Measurements from ENCODE around the gene TWF1. TPM values are rescaled to one million over a fixed set of nuclear protein-coding genes. Genes with fewer than 3 reads are reported as not detected.
"Not testable (repeated sequence)": the region's sequence is repeated elsewhere in the genome, so short reads cannot be mapped to it uniquely, and the experiment has no call there.

The TWF1 gene
- polyA plus RNA-seq (ENCODE audit: low read depth in 6 of 6), result 10 to 100 TPM; 21.4 to 29.6 (median 25.3) TPM

GRCh38 chr12:43805860-43806736 is at the start of gene TWF1:
Gene TWF1, minus strand, starts transcription at chr12:43806317. Its CDS starts 72 bp downstream, at chr12:43806245.
- H3K36me3 Mint-ChIP-seq, result peaks cover 4 to 7% of the 10 kb centered on the region in 2 donors
- H3K27me3 Mint-ChIP-seq, result peaks cover 0 to 4% (median 0%) of the 10 kb centered on the region in 3 donors
- peak within 1 kb of the TSS; percentile 99 to 100 (median 100) for H3K27ac Mint-ChIP-seq
- peak within 1 kb of the TSS; percentile 93 to 100 (median 100) for H3K4me3 Mint-ChIP-seq
- peak; percentile 93 for DNase-seq
- peaks cover 10 to 30% (median 22%) of the 10 kb centered on the region in 3 donors for H3K4me1 Mint-ChIP-seq
- ATAC-seq (ENCODE audit: low read depth in 2 of 2), result peak; percentile 94
- H3K9me3 Mint-ChIP-seq, result no peaks in the 10 kb centered on the region

- Mint-ChIP-seq H3K4me1 (peaks cover 2 to 4% (median 4%) of the 10 kb centered on the region in 3 donors), H3K36me3 (peaks cover 3 to 12% of the 10 kb centered on the region in 2 donors), H3K9me3 (peaks cover 2 to 10% (median 5%) of the 10 kb centered on the region in 7 donors), H3K27ac (no peak overlapping the region), H3K27me3 (no peaks in the 10 kb centered on the region), H3K4me3 (no peak overlapping the region)
- no peak for ATAC-seq (ENCODE audit: low read depth in 2 of 2)
- no peak for DNase-seq
Measured at GRCh38 chr12:43852744-43853143, 46.6 kb upstream of the TWF1 start.

GRCh38 chr12:43848786-43849185 is 42.7 kb upstream of the TWF1 start:
- Mint-ChIP-seq H3K27me3 (no peaks in the 10 kb centered on the region), H3K4me3 (no peak overlapping the region), H3K9me3 (peaks cover 10 to 19% (median 13%) of the 10 kb centered on the region in 7 donors), H3K36me3 (peaks cover 18 to 29% of the 10 kb centered on the region in 2 donors), H3K27ac (peak overlapping the region in 1 of 6 donors; percentile 1), H3K4me1 (peaks cover 4 to 8% (median 5%) of the 10 kb centered on the region in 3 donors)
- ATAC-seq (ENCODE audit: low read depth in 2 of 2), result no peak
- DNase-seq, result no peak

GRCh38 chr12:43848226-43848507 is 42.0 kb upstream of the TWF1 start:
- H3K4me3 Mint-ChIP-seq, result no peak overlapping the region
- H3K36me3 Mint-ChIP-seq, result peaks cover 18 to 29% of the 10 kb centered on the region in 2 donors
- H3K27ac Mint-ChIP-seq, result no peak overlapping the region
- DNase-seq (no peak), ATAC-seq (ENCODE audit: low read depth in 2 of 2) (no peak)
- H3K4me1 Mint-ChIP-seq, result peaks cover 4 to 8% (median 5%) of the 10 kb centered on the region in 3 donors
- peaks cover 10 to 19% (median 13%) of the 10 kb centered on the region in 7 donors for H3K9me3 Mint-ChIP-seq
- H3K27me3 Mint-ChIP-seq, result no peaks in the 10 kb centered on the region

GRCh38 chr12:43847425-43848225 is 41.5 kb upstream of the TWF1 start:
- not testable (repeated sequence) for ATAC-seq (ENCODE audit: low read depth in 2 of 2); DNase-seq; H3K4me1 Mint-ChIP-seq; H3K27me3 Mint-ChIP-seq; H3K4me3 Mint-ChIP-seq
- Mint-ChIP-seq H3K9me3 (peaks cover 10 to 19% (median 13%) of the 10 kb centered on the region in 7 donors), H3K27ac (peak overlapping the region in 1 of 6 donors; percentile 28), H3K36me3 (peaks cover 18 to 29% of the 10 kb centered on the region in 2 donors)

- Mint-ChIP-seq H3K27ac (no peak overlapping the region), H3K36me3 (peaks cover 9 to 12% of the 10 kb centered on the region in 2 donors), H3K4me1 (peaks cover 5 to 11% (median 9%) of the 10 kb centered on the region in 3 donors), H3K27me3 (no peaks in the 10 kb centered on the region), H3K9me3 (peaks cover 1 to 5% (median 4%) of the 10 kb centered on the region in 7 donors), H3K4me3 (no peak overlapping the region)
- ATAC-seq (ENCODE audit: low read depth in 2 of 2) (no peak), DNase-seq (no peak)
Measured at GRCh38 chr12:43842259-43842658, 36.1 kb upstream of the TWF1 start.

GRCh38 chr12:43841253-43841652 is 35.1 kb upstream of the TWF1 start:
- Mint-ChIP-seq H3K36me3 (peaks cover 2 to 7% of the 10 kb centered on the region in 2 donors), H3K27me3 (no peaks in the 10 kb centered on the region), H3K27ac (no peak overlapping the region), H3K4me3 (no peak overlapping the region), H3K9me3 (no peaks in the 10 kb centered on the region), H3K4me1 (peaks cover 9 to 22% (median 13%) of the 10 kb centered on the region in 3 donors)
- ATAC-seq (ENCODE audit: low read depth in 2 of 2) (no peak), DNase-seq (no peak)

- ATAC-seq (ENCODE audit: low read depth in 2 of 2) (no peak), DNase-seq (no peak)
- no peaks in the 10 kb centered on the region for H3K9me3 Mint-ChIP-seq
- H3K4me1 Mint-ChIP-seq, result peaks cover 10 to 23% (median 15%) of the 10 kb centered on the region in 3 donors
- peak overlapping the region in 1 of 6 donors; percentile 38 for H3K27ac Mint-ChIP-seq
- H3K36me3 Mint-ChIP-seq, result no peaks in the 10 kb centered on the region
- H3K4me3 Mint-ChIP-seq, result no peak overlapping the region
- H3K27me3 Mint-ChIP-seq, result no peaks in the 10 kb centered on the region
Measured at GRCh38 chr12:43840338-43840737, 34.2 kb upstream of the TWF1 start.

- DNase-seq (no peak), ATAC-seq (ENCODE audit: low read depth in 2 of 2) (peak; percentile 40 to 45)
- H3K27ac Mint-ChIP-seq, result peak overlapping the region; percentile 78 to 93 (median 88)
- no peaks in the 10 kb centered on the region for H3K9me3 Mint-ChIP-seq
- H3K4me1 Mint-ChIP-seq, result peaks cover 16 to 30% (median 18%) of the 10 kb centered on the region in 3 donors
- no peaks in the 10 kb centered on the region for H3K36me3 Mint-ChIP-seq
- H3K4me3 Mint-ChIP-seq, result peak overlapping the region; percentile 75 to 91 (median 86)
- peaks cover 0 to 3% (median 0%) of the 10 kb centered on the region in 3 donors for H3K27me3 Mint-ChIP-seq
Measured at GRCh38 chr12:43836475-43836989, 30.4 kb upstream of the TWF1 start.

- H3K4me1 Mint-ChIP-seq, result peaks cover 16 to 30% (median 18%) of the 10 kb centered on the region in 3 donors
- DNase-seq, result peak; percentile 72
- H3K36me3 Mint-ChIP-seq, result no peaks in the 10 kb centered on the region
- peak; percentile 82 to 83 for ATAC-seq (ENCODE audit: low read depth in 2 of 2)
- peaks cover 0 to 3% (median 0%) of the 10 kb centered on the region in 3 donors for H3K27me3 Mint-ChIP-seq
- H3K4me3 Mint-ChIP-seq, result peak within 1 kb of the TSS; percentile 83 to 98 (median 90)
- H3K27ac Mint-ChIP-seq, result peak within 1 kb of the TSS; percentile 83 to 98 (median 94)
- no peaks in the 10 kb centered on the region for H3K9me3 Mint-ChIP-seq
Measured at GRCh38 chr12:43835656-43836474, 29.7 kb upstream of the TWF1 start, which contains the start of gene TMEM117. Gene TMEM117, plus strand, starts transcription at chr12:43836081.

- Mint-ChIP-seq H3K4me3 (peak overlapping the region; percentile 83 to 98 (median 89)), H3K9me3 (no peaks in the 10 kb centered on the region), H3K27ac (peak overlapping the region in 5 of 6 donors; percentile 36 to 98 (median 94)), H3K4me1 (peaks cover 16 to 30% (median 18%) of the 10 kb centered on the region in 3 donors), H3K27me3 (peaks cover 0 to 3% (median 0%) of the 10 kb centered on the region in 3 donors), H3K36me3 (no peaks in the 10 kb centered on the region)
- ATAC-seq (ENCODE audit: low read depth in 2 of 2) (peak in 1 of 2 donors; percentile 6), DNase-seq (no peak)
Measured at GRCh38 chr12:43835264-43835655, 29.1 kb upstream of the TWF1 start.

- no peaks in the 10 kb centered on the region for H3K9me3 Mint-ChIP-seq
- H3K27ac Mint-ChIP-seq, result peak overlapping the region in 1 of 6 donors; percentile 24
- no peak for DNase-seq
- H3K27me3 Mint-ChIP-seq, result peaks cover 0 to 3% (median 0%) of the 10 kb centered on the region in 3 donors
- H3K36me3 Mint-ChIP-seq, result no peaks in the 10 kb centered on the region
- ATAC-seq (ENCODE audit: low read depth in 2 of 2), result no peak
- H3K4me1 Mint-ChIP-seq, result peaks cover 11 to 22% (median 14%) of the 10 kb centered on the region in 3 donors
- peak overlapping the region in 1 of 8 donors; percentile 42 for H3K4me3 Mint-ChIP-seq
Measured at GRCh38 chr12:43832463-43833168, 26.5 kb upstream of the TWF1 start.

Measured in naive B cell (primary cell).